HAP-1 (cell line): ENCODE results near the gene LBHD2.
"Not testable (repeated sequence)": the region's sequence is repeated elsewhere in the genome, so short reads cannot be mapped to it uniquely, and the experiment has no call there.

Experiments used
- DNase-seq, 2 experiments: peaks; one replicate each; pipeline ENCODE4 v3.0.0-alpha.2; 2016 to 2020; ENCODE audit warnings: low spot score in 2 of 2
- H3K27me3 ChIP-seq: fragments of 250-450 bp; sonication (Bioruptor Pico); 2 replicates; pipeline ENCODE4 v1.5.1; 2020; ENCODE audit warnings: low read depth, mild to moderate bottlenecking, moderate library complexity
- H3K36me3 ChIP-seq: fragments of 250-450 bp; sonication (Bioruptor Pico); replicated peaks from 2 replicates; pipeline ENCODE4 v1.5.1; 2020; ENCODE audit warnings: mild to moderate bottlenecking
- H3K4me1 ChIP-seq: fragments of 250-450 bp; sonication (Bioruptor Pico); 2 replicates; pipeline ENCODE4 v1.5.1; 2020; ENCODE audit warnings: mild to moderate bottlenecking
- H3K4me3 ChIP-seq: fragments of 250-450 bp; sonication (Bioruptor Pico); 2 replicates; pipeline ENCODE4 v1.5.1; 2020; ENCODE audit warnings: mild to moderate bottlenecking, moderate library complexity
- H3K9me3 ChIP-seq: fragments of 250-450 bp; sonication (Bioruptor Pico); 2 replicates; pipeline ENCODE4 v1.5.1; 2020; ENCODE audit warnings: mild to moderate bottlenecking, moderate library complexity
- in situ Hi-C: fragments of 300-500 bp; cut with MboI; formaldehyde crosslinking; loops from 3 replicates; pipeline ENCODE4 v1.14.3; 2020; ENCODE audit warnings: low sequenced_read_pairs, inconsistent platforms, mixed read lengths

The LBHD2 gene

GRCh38 chr14:103110681-103111231 is 26.7 kb downstream of the LBHD2 start:
- Histone ChIP-seq H3K27me3 (no peaks in the 10 kb centered on the region), H3K36me3 (no peaks in the 10 kb centered on the region), H3K9me3 (no peaks in the 10 kb centered on the region), H3K4me3 (no peak overlapping the region), H3K4me1 (no peaks in the 10 kb centered on the region)
- in situ Hi-C loops: no loop called here
- no peak for DNase-seq

- Histone ChIP-seq H3K36me3 (no peaks in the 10 kb centered on the region), H3K4me1 (no peaks in the 10 kb centered on the region), H3K9me3 (no peaks in the 10 kb centered on the region), H3K27me3 (no peaks in the 10 kb centered on the region), H3K4me3 (no peak overlapping the region)
- in situ Hi-C loops: no loop called here
- no peak for DNase-seq
Observed at GRCh38 chr14:103111232-103111868, 27.3 kb downstream of the LBHD2 start.

DNA sequence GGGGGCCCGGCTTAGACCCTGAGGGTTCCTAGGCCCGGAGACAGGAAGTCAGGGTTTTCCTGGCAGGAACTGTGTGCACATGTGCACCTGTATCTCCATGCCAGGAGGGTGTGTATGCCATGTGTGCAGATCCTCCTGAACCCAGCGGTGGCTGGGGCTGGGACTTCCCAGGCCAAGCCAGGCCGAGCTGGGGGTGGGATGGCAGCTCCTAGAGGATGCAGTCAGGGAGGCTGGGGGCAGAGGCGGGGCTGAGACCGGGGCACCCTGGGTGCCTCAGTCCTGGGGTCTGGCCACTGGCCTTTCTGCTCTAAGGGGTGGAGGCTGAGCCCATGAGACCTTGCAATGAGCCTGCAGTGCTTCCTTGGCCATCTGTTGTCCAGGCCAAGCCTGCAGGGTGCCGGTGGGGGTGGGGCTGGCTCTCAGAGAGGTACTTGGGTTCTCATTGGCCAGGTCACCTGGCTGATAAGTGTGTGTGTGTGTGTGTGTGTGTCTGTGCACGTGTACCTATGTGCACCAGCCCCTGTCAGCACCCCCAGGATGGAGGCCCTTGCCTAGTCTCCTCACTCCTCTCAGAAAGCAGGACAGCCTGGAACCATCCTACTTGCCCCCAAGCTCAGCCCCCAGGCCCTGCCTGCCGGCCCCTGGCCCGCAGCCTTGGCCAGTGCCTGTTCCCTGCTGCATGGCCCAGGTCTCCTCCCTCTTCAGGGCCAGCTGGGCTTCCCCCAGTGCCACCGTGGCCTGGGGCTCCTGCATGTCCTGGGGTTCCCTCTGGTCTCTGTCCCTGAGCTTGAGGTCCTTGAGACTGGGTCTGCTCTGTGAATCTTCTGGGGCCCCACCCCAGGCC is 28.6 kb downstream of the LBHD2 start:
- H3K36me3 ChIP-seq: no peaks in the 10 kb centered on the region
- no peak overlapping the region for H3K4me3 ChIP-seq
- no peak for DNase-seq
- no peaks in the 10 kb centered on the region for H3K9me3 ChIP-seq
- H3K27me3 ChIP-seq: no peaks in the 10 kb centered on the region
- in situ Hi-C loops: no loop called here
- H3K4me1 ChIP-seq: no peaks in the 10 kb centered on the region

DNA sequence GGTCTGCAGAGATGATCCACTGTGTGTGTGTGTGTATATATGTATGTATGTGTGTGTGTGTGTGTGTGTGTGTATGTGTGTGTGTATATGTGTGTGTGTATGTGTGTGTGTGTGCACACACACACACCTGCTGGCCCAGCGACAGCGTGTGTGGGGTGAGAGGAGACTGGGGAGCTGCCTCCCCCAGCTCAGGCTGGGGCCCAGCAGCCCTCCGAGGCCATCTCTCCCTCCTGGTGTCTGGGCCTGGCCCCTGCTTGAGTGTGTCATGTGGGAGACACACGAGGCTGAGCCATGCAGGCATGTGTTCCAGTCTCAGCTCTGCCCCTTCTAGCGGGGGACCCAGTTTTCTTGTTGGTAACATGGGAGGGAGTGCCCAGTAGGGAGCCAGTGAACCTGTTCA is 29.3 kb downstream of the LBHD2 start:
- H3K27me3 ChIP-seq: no peaks in the 10 kb centered on the region
- in situ Hi-C loops: no loop called here
- no peaks in the 10 kb centered on the region for H3K9me3 ChIP-seq
- no peak for DNase-seq
- no peak overlapping the region for H3K4me3 ChIP-seq
- no peaks in the 10 kb centered on the region for H3K4me1 ChIP-seq
- no peaks in the 10 kb centered on the region for H3K36me3 ChIP-seq

DNA sequence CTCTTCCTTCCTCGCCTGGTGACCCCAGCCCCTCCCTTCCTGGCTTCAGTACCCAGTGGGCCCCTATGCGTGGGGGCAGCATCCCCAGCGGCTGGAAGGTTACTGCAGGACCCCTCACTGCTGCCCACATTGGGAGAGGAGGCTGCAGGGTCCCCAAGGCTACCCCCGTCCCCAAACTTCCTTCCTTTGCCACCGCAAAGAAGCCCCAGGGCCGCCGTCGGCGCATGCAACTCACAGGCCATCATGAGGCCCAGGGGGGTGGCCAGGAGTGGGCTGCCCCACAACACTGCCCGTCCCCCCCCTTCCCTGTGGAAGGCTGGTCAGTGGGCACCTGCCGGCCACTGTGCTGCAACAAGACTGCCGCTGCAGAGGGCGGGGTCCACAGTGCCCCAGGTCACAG is 29.8 kb downstream of the LBHD2 start:
- DNase-seq: no peak
- Histone ChIP-seq H3K4me1 (no peaks in the 10 kb centered on the region), H3K36me3 (no peaks in the 10 kb centered on the region), H3K9me3 (no peaks in the 10 kb centered on the region), H3K27me3 (no peaks in the 10 kb centered on the region), H3K4me3 (no peak overlapping the region)
- in situ Hi-C loops: no loop called here

DNA sequence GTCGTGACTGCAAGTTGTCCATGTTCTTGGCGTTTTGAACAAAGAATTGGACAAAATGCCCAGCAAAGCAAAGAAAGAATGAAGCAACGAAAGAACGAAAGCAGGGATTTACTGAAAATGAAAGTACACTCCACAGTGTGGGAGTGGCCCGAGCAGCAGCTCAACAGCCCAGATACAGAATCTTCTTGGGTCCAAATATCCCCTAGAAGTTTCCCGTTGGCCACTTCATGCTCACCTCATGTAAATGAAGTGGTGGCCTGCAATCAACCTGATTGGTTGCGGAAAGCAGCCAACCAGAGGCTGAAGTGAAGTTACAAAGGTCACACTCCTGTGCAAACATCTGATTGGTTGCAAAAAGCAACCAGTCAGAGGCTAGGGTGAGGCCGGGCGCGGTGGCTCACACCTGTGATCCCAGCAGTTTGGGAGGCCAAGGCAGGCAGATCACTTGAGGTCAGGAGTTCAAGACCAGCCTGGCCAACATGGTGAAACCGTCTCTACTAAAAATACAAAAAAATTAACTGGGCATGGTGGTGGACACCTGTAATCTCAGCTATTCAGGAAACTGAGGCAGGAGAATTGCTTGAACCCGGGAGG is 31.2 kb downstream of the LBHD2 start:
- DNase-seq, in situ Hi-C loops, H3K27me3 ChIP-seq, H3K4me1 ChIP-seq, H3K36me3 ChIP-seq, H3K4me3 ChIP-seq, H3K9me3 ChIP-seq: not testable (repeated sequence)

GRCh38 chr14:103115845-103116572 is 32.0 kb downstream of the LBHD2 start:
- Histone ChIP-seq H3K9me3 (no peaks in the 10 kb centered on the region), H3K4me1 (no peaks in the 10 kb centered on the region), H3K27me3 (no peaks in the 10 kb centered on the region), H3K4me3 (no peak overlapping the region), H3K36me3 (no peaks in the 10 kb centered on the region)
- in situ Hi-C loops: no loop called here
- DNase-seq: no peak

DNA sequence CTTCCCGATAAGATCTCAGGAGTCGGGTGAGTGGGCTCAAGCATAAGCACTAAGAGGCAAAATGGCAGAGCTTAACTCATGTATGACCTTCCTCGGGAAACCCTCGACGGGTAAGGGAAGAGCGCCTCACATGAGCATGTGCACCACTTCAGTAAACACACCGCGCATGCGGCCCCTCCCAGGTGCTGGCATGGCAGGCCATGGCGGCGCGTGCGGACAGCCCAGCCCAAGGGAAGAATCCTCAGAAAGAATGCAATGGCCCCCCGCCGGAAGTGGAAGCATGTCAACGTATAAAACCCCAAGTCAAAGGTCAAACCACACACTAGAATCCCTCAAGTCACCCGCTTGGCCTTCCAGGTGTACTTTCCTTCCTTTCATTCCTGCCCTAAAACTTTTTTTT is 32.6 kb downstream of the LBHD2 start:
- no peak for DNase-seq
- Histone ChIP-seq H3K27me3 (no peaks in the 10 kb centered on the region), H3K36me3 (no peaks in the 10 kb centered on the region), H3K4me1 (no peaks in the 10 kb centered on the region), H3K4me3 (no peak overlapping the region), H3K9me3 (no peaks in the 10 kb centered on the region)
- in situ Hi-C loops: no loop called here

DNA sequence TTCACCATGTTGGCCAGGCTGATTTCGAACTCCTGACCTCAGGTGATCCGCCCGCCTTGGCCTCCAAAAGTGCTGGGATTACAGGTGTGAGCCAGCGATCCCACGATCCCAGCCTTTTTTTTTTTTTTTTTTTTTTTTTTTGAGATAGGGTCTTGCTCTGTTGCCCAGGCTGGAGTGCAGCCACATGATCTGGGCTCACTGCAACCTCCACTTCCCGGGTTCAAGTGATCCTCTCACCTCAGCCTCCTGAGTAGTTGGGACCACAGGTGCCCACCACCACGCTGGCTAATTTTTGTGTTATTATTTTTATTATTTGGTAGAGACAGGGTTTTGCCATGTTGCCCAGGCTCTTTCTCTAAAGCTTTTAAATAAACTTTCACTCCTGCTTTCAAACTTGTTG is 33.5 kb downstream of the LBHD2 start:
- H3K4me1 ChIP-seq, H3K4me3 ChIP-seq, H3K27me3 ChIP-seq, H3K9me3 ChIP-seq, DNase-seq, in situ Hi-C loops, H3K36me3 ChIP-seq: not testable (repeated sequence)

- Histone ChIP-seq H3K4me1 (peaks cover 9% of the 10 kb centered on the region), H3K4me3 (no peak overlapping the region), H3K36me3 (no peaks in the 10 kb centered on the region), H3K9me3 (no peaks in the 10 kb centered on the region), H3K27me3 (no peaks in the 10 kb centered on the region)
- in situ Hi-C loops: no loop called here
- DNase-seq: no peak
Observed at GRCh38 chr14:103118018-103118662, 34.1 kb downstream of the LBHD2 start.

DNA sequence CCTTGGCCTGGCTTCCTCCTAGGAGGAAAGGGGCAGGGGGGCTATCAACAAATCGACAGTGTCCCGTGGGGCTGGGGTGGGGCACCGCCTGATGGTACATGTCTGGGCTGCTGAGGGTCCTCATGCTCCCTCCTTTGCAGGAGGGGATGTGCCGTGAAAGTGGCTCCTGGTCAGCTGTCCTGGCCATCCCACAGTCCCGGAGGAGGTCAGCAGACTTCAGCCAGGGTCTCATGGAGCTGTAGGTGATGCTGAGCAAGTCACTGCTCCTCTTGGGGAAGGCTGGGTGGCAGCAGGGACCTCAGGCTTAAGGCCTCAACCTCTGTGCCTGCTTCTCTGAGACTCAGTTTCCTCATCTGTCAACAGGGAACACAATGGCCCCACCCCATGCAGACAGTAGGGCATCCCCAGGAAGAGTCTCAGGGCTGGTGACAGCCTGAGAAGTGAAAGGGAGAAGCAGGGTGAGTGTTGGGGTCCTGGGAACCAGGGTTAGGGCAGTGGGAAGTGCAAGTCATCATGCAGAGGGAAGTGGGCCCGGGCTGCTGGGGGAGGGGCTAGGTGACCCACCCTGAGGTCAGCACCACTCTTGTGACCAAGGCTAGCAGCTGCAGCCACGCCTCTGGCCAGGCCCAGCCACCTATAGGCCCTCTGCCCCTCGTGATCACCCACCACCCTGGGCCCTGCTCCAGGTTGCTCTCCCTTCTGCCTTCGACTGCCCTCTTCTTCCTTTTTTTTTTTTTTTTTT is 34.8 kb downstream of the LBHD2 start:
- no peak for DNase-seq
- no peak overlapping the region for H3K4me3 ChIP-seq
- H3K36me3 ChIP-seq: no peaks in the 10 kb centered on the region
- no peaks in the 10 kb centered on the region for H3K27me3 ChIP-seq
- in situ Hi-C loops: no loop called here
- H3K4me1 ChIP-seq: peaks cover 9% of the 10 kb centered on the region
- no peaks in the 10 kb centered on the region for H3K9me3 ChIP-seq

DNA sequence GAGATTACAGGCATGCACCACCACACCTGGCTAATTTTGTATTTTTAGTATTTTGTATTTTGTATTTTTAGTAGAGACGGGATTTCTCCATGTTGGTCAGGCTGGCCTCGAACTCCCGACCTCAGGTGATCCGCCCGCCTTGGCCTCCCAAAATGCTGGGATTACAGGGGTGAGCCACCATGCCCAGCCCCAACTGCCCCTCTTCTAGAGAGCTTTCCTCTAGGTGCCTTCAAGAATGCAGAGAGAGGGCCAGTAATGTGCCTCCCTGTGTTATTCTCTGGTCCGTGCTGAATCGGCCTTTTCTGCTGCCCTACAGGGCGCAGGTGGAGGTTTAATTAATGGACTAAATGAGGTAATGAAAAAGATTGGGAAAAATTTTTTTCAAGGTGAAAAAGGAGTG is 35.5 kb downstream of the LBHD2 start:
- H3K27me3 ChIP-seq, in situ Hi-C loops, H3K4me3 ChIP-seq, H3K9me3 ChIP-seq, H3K36me3 ChIP-seq, DNase-seq: not testable (repeated sequence)
- H3K4me1 ChIP-seq: peaks cover 11% of the 10 kb centered on the region
